Measurements from ENCODE around the gene ANKRD7.

DNA sequence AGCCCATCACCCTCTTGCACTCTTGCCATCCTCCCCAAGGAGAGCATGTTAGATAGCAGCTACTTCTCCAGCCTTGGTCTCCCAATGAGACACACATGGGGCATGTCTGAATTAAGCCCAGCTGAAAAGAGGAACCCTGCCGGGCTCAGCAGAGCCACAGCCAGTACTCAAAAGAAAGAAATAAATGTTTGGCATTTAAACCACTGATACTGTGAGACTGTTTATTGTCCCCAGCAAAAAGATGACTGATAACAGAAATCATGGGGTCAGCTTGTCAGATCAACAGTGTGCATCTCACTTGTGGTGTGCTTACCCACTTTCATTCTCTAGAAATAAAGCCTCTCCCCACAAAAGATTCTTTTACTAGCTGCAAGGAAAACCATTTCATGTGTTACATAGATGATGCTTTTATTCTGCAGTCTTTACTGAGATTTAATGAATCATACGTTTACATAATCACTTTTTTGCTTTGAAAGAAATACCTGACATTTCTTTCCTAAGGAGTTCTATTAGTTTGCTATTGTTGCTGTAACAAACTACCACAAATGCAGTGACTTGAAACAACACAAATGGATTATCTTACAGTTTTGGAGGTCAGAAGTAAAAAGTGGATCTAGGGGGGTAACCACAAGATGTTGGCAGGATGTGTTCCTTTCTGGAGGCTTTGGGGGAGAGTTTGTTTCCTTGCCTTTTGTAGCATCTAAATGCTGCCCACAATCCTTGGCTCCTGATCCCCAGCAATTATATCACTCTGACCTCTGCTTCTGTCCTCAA, 20.9 kb downstream of the ANKRD7 start:
- no peak; the same call in 1 of the 2 replicates for TF ChIP-seq GATA3 (IDR thresholded peaks at IDR 0.05; ENCODE audit: low read depth, low read length)
- peak; percentile 46 for TF ChIP-seq GATA2 (IDR thresholded peaks at IDR 0.05; ENCODE audit: low read depth, low read length)
